Measurements from ENCODE around the gene ERBB3.

The ERBB3 gene

DNA sequence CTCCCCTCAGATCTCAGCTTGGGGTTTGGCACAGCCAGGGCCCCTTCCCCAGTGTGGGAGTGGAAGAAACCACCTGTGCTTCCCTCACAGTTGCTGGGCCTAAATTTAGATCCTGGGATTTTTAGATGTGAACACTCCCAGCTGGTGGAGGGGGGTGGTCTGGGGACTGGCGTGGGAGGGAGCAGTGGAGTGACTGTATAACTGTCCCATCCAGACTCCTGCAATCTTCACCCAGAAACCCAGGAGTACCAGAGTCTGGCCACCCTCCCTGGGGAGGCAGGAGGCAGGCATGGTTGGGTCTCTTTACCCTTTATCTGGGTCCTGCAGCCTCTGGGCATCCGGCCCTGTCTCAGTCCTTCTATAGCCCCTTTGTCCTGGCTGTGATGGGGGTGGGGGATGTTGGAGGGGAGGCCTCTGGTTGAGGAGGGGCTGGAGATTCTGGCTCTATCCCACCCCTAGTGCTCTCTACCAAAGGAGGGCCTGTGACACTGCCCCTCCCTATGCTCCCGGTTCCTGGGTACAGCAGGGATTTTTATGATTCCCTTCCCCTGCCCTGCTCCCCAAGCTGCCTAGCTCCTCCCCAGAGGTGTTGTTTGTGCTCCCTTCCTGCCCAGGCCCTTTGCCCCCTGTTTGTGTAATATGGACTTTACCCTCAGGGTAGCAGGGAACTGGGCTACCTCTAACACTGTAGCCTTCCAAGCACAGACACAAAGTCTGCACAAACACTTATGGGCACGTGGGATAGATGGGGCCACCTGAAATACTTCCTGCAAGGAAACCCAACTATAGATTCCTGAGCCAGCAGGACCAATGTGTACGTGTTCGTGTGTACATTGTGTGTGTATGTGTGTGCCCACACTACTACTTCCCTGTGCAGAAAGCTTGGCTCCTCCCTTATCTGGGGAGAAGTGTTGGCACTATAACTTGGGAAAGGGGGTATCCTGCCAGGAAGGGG lies 1.7 kb downstream of the ERBB3 start:
- no peak for DNase-seq (ENCODE audit: low spot score)
- TF ChIP-seq, protein P1, sequence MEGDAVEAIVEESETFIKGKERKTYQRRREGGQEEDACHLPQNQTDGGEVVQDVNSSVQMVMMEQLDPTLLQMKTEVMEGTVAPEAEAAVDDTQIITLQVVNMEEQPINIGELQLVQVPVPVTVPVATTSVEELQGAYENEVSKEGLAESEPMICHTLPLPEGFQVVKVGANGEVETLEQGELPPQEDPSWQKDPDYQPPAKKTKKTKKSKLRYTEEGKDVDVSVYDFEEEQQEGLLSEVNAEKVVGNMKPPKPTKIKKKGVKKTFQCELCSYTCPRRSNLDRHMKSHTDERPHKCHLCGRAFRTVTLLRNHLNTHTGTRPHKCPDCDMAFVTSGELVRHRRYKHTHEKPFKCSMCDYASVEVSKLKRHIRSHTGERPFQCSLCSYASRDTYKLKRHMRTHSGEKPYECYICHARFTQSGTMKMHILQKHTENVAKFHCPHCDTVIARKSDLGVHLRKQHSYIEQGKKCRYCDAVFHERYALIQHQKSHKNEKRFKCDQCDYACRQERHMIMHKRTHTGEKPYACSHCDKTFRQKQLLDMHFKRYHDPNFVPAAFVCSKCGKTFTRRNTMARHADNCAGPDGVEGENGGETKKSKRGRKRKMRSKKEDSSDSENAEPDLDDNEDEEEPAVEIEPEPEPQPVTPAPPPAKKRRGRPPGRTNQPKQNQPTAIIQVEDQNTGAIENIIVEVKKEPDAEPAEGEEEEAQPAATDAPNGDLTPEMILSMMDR (IDR thresholded peaks at IDR 0.05; ENCODE audit: extremely low read depth, missing control alignments) = no peak

DNA sequence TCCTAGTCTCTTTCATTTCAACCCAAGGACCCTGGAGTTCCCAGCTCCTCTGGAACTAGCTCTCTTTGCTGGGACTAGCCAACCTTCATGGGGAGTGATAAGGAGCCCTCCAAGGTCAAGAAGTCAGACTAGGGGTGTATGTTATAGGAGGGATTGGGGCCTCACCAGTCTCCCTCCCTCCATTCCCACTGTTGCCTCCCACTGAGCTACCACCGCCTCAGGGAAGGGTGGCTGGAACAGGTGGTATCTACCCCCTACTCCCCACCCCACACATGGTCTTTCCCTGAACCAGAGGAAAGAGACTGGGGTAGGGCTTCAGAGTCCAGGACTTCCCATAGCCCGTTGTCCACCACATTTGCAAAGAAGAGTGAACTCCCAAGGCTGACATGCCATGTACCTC lies 2.4 kb downstream of the ERBB3 start:
- DNase-seq (ENCODE audit: low spot score) = no peak
- TF ChIP-seq, protein P1 (IDR thresholded peaks at IDR 0.05; ENCODE audit: extremely low read depth, missing control alignments) = no peak

DNA sequence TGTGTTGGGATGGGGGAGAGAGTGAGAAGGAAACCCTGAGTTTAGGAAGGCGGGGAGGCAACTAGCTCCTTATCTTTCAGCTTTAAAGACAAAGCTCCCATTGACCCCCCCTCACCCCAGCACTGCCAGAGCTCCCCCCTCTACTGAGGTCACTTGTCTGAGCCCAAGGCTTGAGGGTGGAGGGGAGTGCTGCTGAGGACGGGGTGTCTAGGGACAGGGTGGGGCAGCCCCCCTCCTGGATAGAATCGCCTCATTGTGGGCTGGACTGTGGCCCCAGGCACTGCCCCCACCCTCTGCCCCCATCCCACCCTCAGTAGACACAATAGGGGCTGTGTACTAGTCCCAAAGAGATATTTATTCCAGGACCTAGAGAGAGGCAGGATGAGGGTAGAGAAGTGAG lies 3.0 kb downstream of the ERBB3 start:
- TF ChIP-seq, protein P1 (IDR thresholded peaks at IDR 0.05; ENCODE audit: extremely low read depth, missing control alignments) = no peak
- DNase-seq (ENCODE audit: low spot score) = no peak

DNA sequence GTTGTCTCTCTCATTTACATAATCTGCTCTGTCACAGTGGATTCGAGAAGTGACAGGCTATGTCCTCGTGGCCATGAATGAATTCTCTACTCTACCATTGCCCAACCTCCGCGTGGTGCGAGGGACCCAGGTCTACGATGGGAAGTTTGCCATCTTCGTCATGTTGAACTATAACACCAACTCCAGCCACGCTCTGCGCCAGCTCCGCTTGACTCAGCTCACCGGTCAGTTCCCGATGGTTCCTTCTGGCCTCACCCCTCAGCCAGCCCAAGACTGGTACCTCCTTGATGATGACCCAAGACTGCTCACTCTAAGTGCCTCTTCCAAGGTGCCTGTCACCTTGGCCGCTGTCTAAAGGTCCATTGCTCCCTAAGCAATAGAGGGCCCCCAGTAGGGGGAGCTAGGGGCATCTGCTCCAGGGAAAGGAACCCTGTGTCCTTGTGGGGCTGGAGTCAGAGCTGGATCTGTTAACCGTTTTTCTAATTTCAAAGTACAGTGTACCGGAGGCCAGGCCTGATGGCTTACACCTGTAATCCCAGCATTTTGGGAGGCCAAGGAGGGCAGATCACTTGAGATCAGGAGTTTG lies 5.1 kb downstream of the ERBB3 start:
- DNase-seq (ENCODE audit: low spot score) = peak; percentile 40
- TF ChIP-seq, protein P1 (IDR thresholded peaks at IDR 0.05; ENCODE audit: extremely low read depth, missing control alignments) = peak; percentile 17

DNA sequence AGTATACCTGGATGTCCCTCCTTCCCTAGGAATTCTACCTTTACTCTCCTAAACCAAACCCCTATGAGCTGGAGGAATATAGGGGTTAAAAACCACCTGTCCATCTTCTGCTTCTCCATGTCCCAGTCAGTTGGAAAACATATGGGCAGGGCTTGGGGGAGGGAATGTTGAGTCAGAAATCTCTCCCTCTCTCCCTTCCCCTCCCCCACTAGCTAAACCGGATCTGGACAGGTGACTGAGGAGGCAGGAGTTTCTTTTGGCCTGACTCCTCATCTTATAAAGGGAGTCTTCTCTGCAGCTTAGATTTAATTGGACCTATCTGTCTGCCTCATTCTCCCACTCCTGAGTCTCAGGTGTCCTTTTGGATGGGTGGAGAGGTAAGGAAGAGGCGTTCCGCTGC lies 6.1 kb downstream of the ERBB3 start:
- no peak for DNase-seq (ENCODE audit: low spot score)

DNA sequence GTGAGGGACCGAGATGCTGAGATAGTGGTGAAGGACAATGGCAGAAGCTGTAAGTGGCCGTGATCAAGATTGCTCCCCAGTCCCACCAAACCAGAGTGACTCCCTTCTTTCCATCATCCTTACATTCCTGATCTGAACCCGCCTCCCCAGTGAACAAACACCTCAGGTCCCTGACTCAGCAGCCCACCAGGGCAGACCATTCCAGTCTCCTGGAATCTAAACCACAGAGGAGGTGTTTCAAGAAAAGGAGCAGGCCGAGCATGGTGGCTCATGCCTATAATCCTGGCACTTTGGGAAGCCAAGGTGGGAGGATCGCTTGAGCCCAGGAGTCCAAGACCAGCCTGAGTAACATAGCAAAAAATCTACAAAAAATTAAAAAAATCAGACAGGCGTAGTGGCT lies 6.6 kb downstream of the ERBB3 start:
- DNase-seq (ENCODE audit: low spot score) = no peak
- TF ChIP-seq, protein P1 (IDR thresholded peaks at IDR 0.05; ENCODE audit: extremely low read depth, missing control alignments) = no peak

More for the DNA sequence above, 6.1 kb downstream of the ERBB3 start:
- TF ChIP-seq, protein P1 (IDR thresholded peaks at IDR 0.05; ENCODE audit: extremely low read depth, missing control alignments) = no peak

DNA sequence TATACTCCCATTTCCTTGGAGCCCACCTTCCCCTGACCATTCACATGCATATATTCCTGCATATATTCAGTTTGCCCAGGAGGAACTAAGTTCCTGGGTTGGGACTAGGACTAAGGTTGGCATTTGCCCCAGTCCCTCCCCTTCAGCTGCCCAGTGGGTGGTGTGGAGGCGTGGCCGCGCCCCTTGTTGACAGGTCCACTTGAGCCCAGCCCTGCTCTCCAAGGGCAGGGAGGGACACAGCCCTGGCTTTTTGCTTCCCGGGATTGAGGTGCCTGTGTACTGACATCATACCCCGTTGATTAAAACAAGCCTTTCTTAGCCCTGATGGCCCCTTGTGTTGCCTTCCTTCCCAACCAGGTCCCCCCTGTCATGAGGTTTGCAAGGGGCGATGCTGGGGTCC lies 7.3 kb downstream of the ERBB3 start:
- DNase-seq (ENCODE audit: low spot score) = no peak
- TF ChIP-seq, protein P1 (IDR thresholded peaks at IDR 0.05; ENCODE audit: extremely low read depth, missing control alignments) = no peak
